Duodenal mucosa (tissue), 2 donors: ENCODE measurements around the gene STEAP4.

Source experiments
- H3K27ac ChIP-seq: one replicate; pipeline ENCODE4 v1.7.0; 2013; ENCODE audit warnings: low read depth, low read length
- H3K27me3 ChIP-seq, 2 donors: one replicate each; pipeline ENCODE4 v1.7.0; 2013; ENCODE audit warnings: low read length in 2 of 2, control low read depth in 1 of 2; ENCODE audit not compliant: insufficient read depth in 2 of 2, control insufficient read depth in 1 of 2
- H3K36me3 ChIP-seq, 2 donors: one replicate each; pipeline ENCODE4 v1.7.0; 2013; ENCODE audit warnings: low read length in 2 of 2, control low read depth in 1 of 2; ENCODE audit not compliant: insufficient read depth in 2 of 2, control insufficient read depth in 1 of 2
- H3K4me1 ChIP-seq, 2 donors: one replicate each; pipeline ENCODE4 v1.7.0; 2013; ENCODE audit warnings: low read length in 2 of 2, control low read depth in 1 of 2; ENCODE audit not compliant: insufficient read depth in 2 of 2, control insufficient read depth in 1 of 2
- H3K4me3 ChIP-seq, 2 donors: one replicate each; pipeline ENCODE4 v1.7.0; 2013; ENCODE audit warnings: low read length in 2 of 2, low read depth in 1 of 2
- H3K9ac ChIP-seq, 2 donors: one replicate each; pipeline ENCODE4 v1.7.0; 2013; ENCODE audit warnings: low read length in 2 of 2, low read depth in 1 of 2
- H3K9me3 ChIP-seq, 2 donors: one replicate each; pipeline ENCODE4 v1.7.0; 2013; ENCODE audit warnings: low read length in 2 of 2, control low read depth in 1 of 2; ENCODE audit not compliant: control insufficient read depth in 1 of 2

Gene STEAP4

GRCh38 chr7:88306590-88307048 lies at the start of gene STEAP4:
Gene STEAP4, minus strand, starts transcription at chr7:88306894. Its CDS starts 22,625 bp downstream, at chr7:88284269.
- Histone ChIP-seq H3K36me3 (no peaks in the 10 kb centered on the region), H3K9me3 (no peaks in the 10 kb centered on the region), H3K4me3 (peak within 1 kb of the TSS; percentile 59 to 67), H3K4me1 (peaks cover 0 to 4% of the 10 kb centered on the region in 2 donors), H3K27me3 (no peaks in the 10 kb centered on the region), H3K27ac (no peak within 1 kb of the TSS), H3K9ac (peak within 1 kb of the TSS; percentile 18 to 44)

GRCh38 chr7:88355011-88355410 lies 48.3 kb upstream of the STEAP4 start:
- Histone ChIP-seq H3K4me1 (no peaks in the 10 kb centered on the region), H3K4me3 (no peak overlapping the region), H3K27ac (no peak overlapping the region), H3K9me3 (no peaks in the 10 kb centered on the region), H3K9ac (no peak overlapping the region), H3K36me3 (no peaks in the 10 kb centered on the region), H3K27me3 (peaks cover 0 to 4% of the 10 kb centered on the region in 2 donors)

- Histone ChIP-seq H3K4me1 (no peaks in the 10 kb centered on the region), H3K27me3 (peaks cover 0 to 4% of the 10 kb centered on the region in 2 donors), H3K9me3 (no peaks in the 10 kb centered on the region), H3K36me3 (no peaks in the 10 kb centered on the region), H3K9ac (no peak overlapping the region), H3K4me3 (no peak overlapping the region), H3K27ac (no peak overlapping the region)
Measured at GRCh38 chr7:88350118-88350517, 43.4 kb upstream of the STEAP4 start.

GRCh38 chr7:88347517-88347916 lies 40.8 kb upstream of the STEAP4 start:
- Histone ChIP-seq H3K27me3 (no peaks in the 10 kb centered on the region), H3K36me3 (no peaks in the 10 kb centered on the region), H3K4me3 (no peak overlapping the region), H3K27ac (no peak overlapping the region), H3K4me1 (no peaks in the 10 kb centered on the region), H3K9ac (no peak overlapping the region), H3K9me3 (no peaks in the 10 kb centered on the region)

GRCh38 chr7:88347090-88347489 lies 40.4 kb upstream of the STEAP4 start:
- Histone ChIP-seq H3K27ac (no peak overlapping the region), H3K4me1 (no peaks in the 10 kb centered on the region), H3K9me3 (no peaks in the 10 kb centered on the region), H3K36me3 (no peaks in the 10 kb centered on the region), H3K4me3 (no peak overlapping the region), H3K27me3 (no peaks in the 10 kb centered on the region), H3K9ac (no peak overlapping the region)

- no peaks in the 10 kb centered on the region for H3K27me3 ChIP-seq
- no peaks in the 10 kb centered on the region for H3K9me3 ChIP-seq
- H3K36me3 ChIP-seq, result no peaks in the 10 kb centered on the region
- H3K9ac ChIP-seq, result no peak overlapping the region
- H3K4me1 ChIP-seq, result no peaks in the 10 kb centered on the region
- H3K27ac ChIP-seq, result no peak overlapping the region
- no peak overlapping the region for H3K4me3 ChIP-seq
Measured at GRCh38 chr7:88346357-88346756, 39.7 kb upstream of the STEAP4 start.

- Histone ChIP-seq H3K9ac (no peak overlapping the region), H3K4me3 (no peak overlapping the region), H3K36me3 (no peaks in the 10 kb centered on the region), H3K27me3 (no peaks in the 10 kb centered on the region), H3K4me1 (no peaks in the 10 kb centered on the region), H3K27ac (no peak overlapping the region), H3K9me3 (no peaks in the 10 kb centered on the region)
Measured at GRCh38 chr7:88344956-88345832, 38.5 kb upstream of the STEAP4 start.

GRCh38 chr7:88344271-88344670 lies 37.6 kb upstream of the STEAP4 start:
- Histone ChIP-seq H3K36me3 (no peaks in the 10 kb centered on the region), H3K4me1 (no peaks in the 10 kb centered on the region), H3K27me3 (no peaks in the 10 kb centered on the region), H3K9ac (no peak overlapping the region), H3K4me3 (no peak overlapping the region), H3K9me3 (no peaks in the 10 kb centered on the region), H3K27ac (no peak overlapping the region)

- no peak overlapping the region for H3K27ac ChIP-seq
Measured at GRCh38 chr7:88339195-88339922, 32.7 kb upstream of the STEAP4 start.

GRCh38 chr7:88338503-88338902 lies 31.8 kb upstream of the STEAP4 start:
- Histone ChIP-seq H3K4me3 (no peak overlapping the region), H3K9me3 (no peaks in the 10 kb centered on the region), H3K4me1 (no peaks in the 10 kb centered on the region), H3K27ac (no peak overlapping the region), H3K36me3 (no peaks in the 10 kb centered on the region), H3K9ac (no peak overlapping the region), H3K27me3 (no peaks in the 10 kb centered on the region)

More at GRCh38 chr7:88339195-88339922, 32.7 kb upstream of the STEAP4 start:
- no peaks in the 10 kb centered on the region for H3K27me3 ChIP-seq
- H3K9ac ChIP-seq, result no peak overlapping the region
- H3K36me3 ChIP-seq, result no peaks in the 10 kb centered on the region
- no peaks in the 10 kb centered on the region for H3K9me3 ChIP-seq
- no peaks in the 10 kb centered on the region for H3K4me1 ChIP-seq
- H3K4me3 ChIP-seq, result no peak overlapping the region
